RPMI7951 (cell line): ENCODE data around the gene COL18A1. TPM values are rescaled to one million over a fixed set of nuclear protein-coding genes. Genes with fewer than 3 reads are reported as not detected.

Experiments used
- DNase-seq: peaks from one replicate; pipeline ENCODE4 v3.0.0-alpha.2; 2012; ENCODE audit warnings: low read depth
- total RNA-seq: library from RNA; depleted of rRNA; stranded (reverse); fragments of >200 nt; shearing (Covaris generic); gene quantifications from 2 replicates; pipeline ENCODE4 v1.2.3, GENCODE V29; 2014

Gene COL18A1
- total RNA-seq, 1 experiment from 2014 or later, result 72.3 TPM

- no peak for DNase-seq
These were observed 101.4 kb downstream of the COL18A1 start for GRCh38 chr21:45506241-45506817.

- no peak for DNase-seq
These were observed 102.0 kb downstream of the COL18A1 start for GRCh38 chr21:45506836-45507522.

- no peak for DNase-seq
These were observed 102.5 kb downstream of the COL18A1 start for GRCh38 chr21:45507523-45507875.

GRCh38 chr21:45507888-45508508 is 103.0 kb downstream of the COL18A1 start:
- no peak for DNase-seq

- no peak for DNase-seq
These were observed 103.9 kb downstream of the COL18A1 start for GRCh38 chr21:45508607-45509565.

GRCh38 chr21:45509566-45510465 is 104.9 kb downstream of the COL18A1 start:
- no peak for DNase-seq

- DNase-seq, result no peak
These were observed 105.5 kb downstream of the COL18A1 start for GRCh38 chr21:45510466-45510955.

- DNase-seq, result no peak
These were observed 106.0 kb downstream of the COL18A1 start for GRCh38 chr21:45511007-45511406.

- DNase-seq, result no peak
These were observed 106.9 kb downstream of the COL18A1 start for GRCh38 chr21:45511661-45512431.

GRCh38 chr21:45512626-45513002 is 107.6 kb downstream of the COL18A1 start:
- no peak for DNase-seq

GRCh38 chr21:45513003-45513717 is 108.2 kb downstream of the COL18A1 start:
- peak; percentile 29 for DNase-seq

GRCh38 chr21:45513741-45514310 is 108.9 kb downstream of the COL18A1 start:
- no peak for DNase-seq

GRCh38 chr21:45514311-45515021 is 109.5 kb downstream of the COL18A1 start:
- no peak for DNase-seq

- DNase-seq, result no peak
These were observed 110.5 kb downstream of the COL18A1 start for GRCh38 chr21:45515241-45516061.

- no peak for DNase-seq
These were observed 111.2 kb downstream of the COL18A1 start for GRCh38 chr21:45516071-45516670.

GRCh38 chr21:45516671-45517151 is 111.7 kb downstream of the COL18A1 start:
- DNase-seq, result no peak
